Gastrocnemius medialis (tissue), 4 donors: ENCODE results near the gene FKBP8.

Experiments
- CTCF ChIP-seq, 5 experiments: fragments of 450-650 bp in 3 of 5; fragments of 200-600 bp in 2 of 5; sonication (generic) in 2 of 5; IDR thresholded peaks in 4 of 5; conservative IDR thresholded peaks in 1 of 5; 1 replicate in 4 of 5; 2 replicates in 1 of 5; pipeline ENCODE4 v1.5.1; 2016 to 2019; ENCODE audit warnings: antibody characterized with exemption in 5 of 5, mild to moderate bottlenecking in 3 of 5, moderate library complexity in 3 of 5
- POLR2A ChIP-seq, 2 donors: fragments of 450-650 bp; IDR thresholded peaks; one replicate each; pipeline ENCODE4 v1.6.1; 2017; ENCODE audit warnings: antibody characterized with exemption in 2 of 2, mild to moderate bottlenecking in 2 of 2, moderate library complexity in 2 of 2

- TF ChIP-seq POLR2A (IDR thresholded peaks at IDR 0.05) (no peak), CTCF (IDR thresholded peaks at IDR 0.05 in 4 of 5, conservative IDR thresholded peaks at IDR 0.05 in 1 of 5) (no peak)
These were observed 4.0 kb downstream of the FKBP8 start for GRCh38 chr19:18539372-18539771.
